ENCODE measurements around the gene GLS2. TPM values are rescaled to one million over a fixed set of nuclear protein-coding genes. Genes with fewer than 3 reads are reported as not detected.

Gene GLS2
- polyA plus RNA-seq (0.63 to 0.87 TPM (median 0.68 TPM) in 3 replicates), polyA minus RNA-seq (0.82 to 1.9 TPM (median 1.1 TPM) in 3 replicates)
- polyA plus RNA-seq (2011; ENCODE audit: low read depth): 1.0 TPM
- polyA plus RNA-seq (2011; cell fraction: cytosol; rRNA removed): 0.83 and 0.89 TPM in 2 replicates
- polyA plus RNA-seq (2011; cell fraction: nucleus; rRNA removed): 0.65 and 1.3 TPM in 2 replicates
- 0.62 and 2.3 TPM in 2 replicates for polyA plus RNA-seq (2012; ENCODE audit: low replicate concordance)
- polyA minus RNA-seq (2011; cell fraction: cytosol; rRNA and poly(A)+ RNA removed): 0.77 TPM
- 0.63 TPM in 1 of 2 replicates, not detected in the other for polyA minus RNA-seq (2011; cell fraction: nucleus; rRNA and poly(A)+ RNA removed)

DNA sequence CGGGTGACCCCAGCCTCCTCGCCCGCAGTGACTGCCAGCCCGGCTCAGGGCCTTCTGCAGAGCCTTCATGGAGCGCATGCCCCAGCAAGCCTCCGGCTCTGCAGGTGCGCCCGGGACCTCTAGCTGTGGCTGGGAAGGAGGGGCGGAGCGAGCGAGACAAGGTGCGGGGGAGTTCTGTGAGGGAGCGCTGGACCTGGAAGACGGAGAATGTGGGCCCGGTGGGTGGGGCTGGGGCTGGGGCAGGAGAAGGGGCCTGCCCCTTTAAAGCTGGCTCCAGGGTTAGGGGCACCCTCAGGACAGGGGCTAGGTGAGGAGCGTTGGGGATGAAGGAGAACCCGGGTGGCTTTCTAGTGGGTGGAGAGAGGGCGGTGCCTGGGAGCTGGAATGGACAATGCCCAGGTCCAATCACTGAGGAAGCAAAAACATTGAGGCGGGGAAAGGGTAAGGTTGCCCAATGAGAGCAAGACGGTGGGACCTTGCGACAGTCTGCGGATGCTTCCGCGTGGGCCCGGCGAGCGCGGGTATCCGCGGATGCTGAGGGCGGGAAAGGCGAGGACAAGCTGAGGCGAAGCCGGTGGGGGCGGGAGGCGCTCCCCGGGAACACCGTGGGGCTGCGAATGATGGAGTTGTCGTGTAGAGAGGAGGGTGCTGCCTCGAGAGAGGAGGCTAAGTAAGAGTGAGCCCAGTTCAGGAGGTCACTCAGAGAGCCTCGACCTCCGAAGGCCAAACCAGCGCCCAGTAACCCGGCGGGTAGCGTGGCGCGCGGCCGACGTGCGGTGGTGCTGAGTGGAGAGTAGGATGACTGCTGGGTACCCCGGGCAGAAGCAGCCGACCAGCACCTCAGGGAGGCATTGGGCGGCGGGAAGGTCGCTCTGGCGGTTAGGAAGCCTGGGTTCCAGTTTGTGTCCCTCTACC is at the start of gene GLS2:
GLS2 (minus strand) TSS at position 121 of the 915 bp plus-strand sequence; CDS start at position 78, 43 bp downstream.
- peak within 1 kb of the TSS; percentile 95 for H3K4me2 ChIP-seq (ENCODE audit: control insufficient read depth, extremely low read depth, insufficient read depth, low read depth, low read length)
- peak within 1 kb of the TSS; percentile 36 to 68 (median 64) for H3K4me3 ChIP-seq (ENCODE audit: control insufficient read depth in 2 of 3, extremely low read depth in 1 of 3, insufficient read depth in 2 of 3, low read depth in 1 of 3, low read length in 3 of 3)
- TF ChIP-seq EZH2 (IDR thresholded peaks at IDR 0.05; ENCODE audit: low read length) (no peak), CTCF (optimal IDR thresholded peaks at IDR 0.05 in 1 of 3, IDR thresholded peaks at IDR 0.05 in 1 of 3, conservative IDR thresholded peaks at IDR 0.05 in 1 of 3; ENCODE audit: extremely low read depth in 1 of 3, insufficient read depth in 2 of 3, low read length in 3 of 3) (no peak)
- DNase-seq (ENCODE audit: low read depth, low spot score) (peak; percentile 41), FAIRE-seq (no peak)
- H3K4me1 ChIP-seq (ENCODE audit: control insufficient read depth, extremely low read depth, insufficient read depth, low read length): peaks cover 14% of the 10 kb centered on the region
- H4K20me1 ChIP-seq (ENCODE audit: control insufficient read depth, extremely low read depth, insufficient read depth, low read length): no peaks in the 10 kb centered on the region
- H3K36me3 ChIP-seq (ENCODE audit: control insufficient read depth in 2 of 2, extremely low read depth in 1 of 2, insufficient read depth in 2 of 2, low read length in 2 of 2): no peaks in the 10 kb centered on the region
- peak within 1 kb of the TSS; percentile 56 for H3K9ac ChIP-seq (ENCODE audit: control insufficient read depth, extremely low read depth, insufficient read depth, low read length)
- dilution Hi-C loops (cut with MboI; ENCODE audit: extremely low pct_ligation_motif_present, low sequenced_read_pairs): no loop called here
- H3K27me3 ChIP-seq (ENCODE audit: control insufficient read depth, extremely low read depth, insufficient read depth, low read length): peaks cover 31% of the 10 kb centered on the region
- H3K9me3 ChIP-seq (ENCODE audit: control insufficient read depth, low read depth, low read length): no peaks in the 10 kb centered on the region
- no peak within 1 kb of the TSS for H3K27ac ChIP-seq (ENCODE audit: control insufficient read depth, insufficient read depth, low read length)
- no peaks in the 10 kb centered on the region for H3K79me2 ChIP-seq (ENCODE audit: control insufficient read depth, insufficient read depth, low read length)
- H2AFZ ChIP-seq (ENCODE audit: control insufficient read depth, low read length): peak within 1 kb of the TSS; percentile 90
- no peaks in the 10 kb centered on the region for H3K9me1 ChIP-seq (ENCODE audit: control insufficient read depth, extremely low read depth, insufficient read depth, low read length)

GRCh38 chr12:56537546-56537945 is 49.6 kb upstream of the GLS2 start:
- no peak overlapping the region for H2AFZ ChIP-seq (ENCODE audit: control insufficient read depth, low read length)
- dilution Hi-C loops (cut with MboI; ENCODE audit: extremely low pct_ligation_motif_present, low sequenced_read_pairs): no loop called here
- FAIRE-seq: no peak
- no peaks in the 10 kb centered on the region for H3K27me3 ChIP-seq (ENCODE audit: control insufficient read depth, extremely low read depth, insufficient read depth, low read length)
- H3K4me1 ChIP-seq (ENCODE audit: control insufficient read depth, extremely low read depth, insufficient read depth, low read length): no peaks in the 10 kb centered on the region
- no peaks in the 10 kb centered on the region for H3K36me3 ChIP-seq (ENCODE audit: control insufficient read depth in 2 of 2, extremely low read depth in 1 of 2, insufficient read depth in 2 of 2, low read length in 2 of 2)
- H3K9me3 ChIP-seq (ENCODE audit: control insufficient read depth, low read depth, low read length): no peaks in the 10 kb centered on the region
- H3K4me3 ChIP-seq (ENCODE audit: control insufficient read depth in 2 of 3, extremely low read depth in 1 of 3, insufficient read depth in 2 of 3, low read depth in 1 of 3, low read length in 3 of 3): no peak overlapping the region
- no peaks in the 10 kb centered on the region for H4K20me1 ChIP-seq (ENCODE audit: control insufficient read depth, extremely low read depth, insufficient read depth, low read length)
- DNase-seq (ENCODE audit: low read depth, low spot score): no peak
- H3K4me2 ChIP-seq (ENCODE audit: control insufficient read depth, extremely low read depth, insufficient read depth, low read depth, low read length): no peak overlapping the region
- no peaks in the 10 kb centered on the region for H3K9me1 ChIP-seq (ENCODE audit: control insufficient read depth, extremely low read depth, insufficient read depth, low read length)
- H3K9ac ChIP-seq (ENCODE audit: control insufficient read depth, extremely low read depth, insufficient read depth, low read length): no peak overlapping the region
- no peak overlapping the region for H3K27ac ChIP-seq (ENCODE audit: control insufficient read depth, insufficient read depth, low read length)
- peaks cover 96% of the 10 kb centered on the region for H3K79me2 ChIP-seq (ENCODE audit: control insufficient read depth, insufficient read depth, low read length)
- TF ChIP-seq CTCF (optimal IDR thresholded peaks at IDR 0.05 in 1 of 3, IDR thresholded peaks at IDR 0.05 in 1 of 3, conservative IDR thresholded peaks at IDR 0.05 in 1 of 3; ENCODE audit: extremely low read depth in 1 of 3, insufficient read depth in 2 of 3, low read length in 3 of 3) (no peak), EZH2 (IDR thresholded peaks at IDR 0.05; ENCODE audit: low read length) (no peak)

Measured in keratinocyte (primary cell).